NCI-H69 (cell line): Measurements from ENCODE around the gene VPS26B.
"Not testable (repeated sequence)": the region's sequence is repeated elsewhere in the genome, so short reads cannot be mapped to it uniquely, and the experiment has no call there.

Experiments used
- DNase-seq: peaks from one replicate; lab custom pipeline; 2025; lab: John Stamatoyannopoulos, UW

Gene VPS26B

DNA sequence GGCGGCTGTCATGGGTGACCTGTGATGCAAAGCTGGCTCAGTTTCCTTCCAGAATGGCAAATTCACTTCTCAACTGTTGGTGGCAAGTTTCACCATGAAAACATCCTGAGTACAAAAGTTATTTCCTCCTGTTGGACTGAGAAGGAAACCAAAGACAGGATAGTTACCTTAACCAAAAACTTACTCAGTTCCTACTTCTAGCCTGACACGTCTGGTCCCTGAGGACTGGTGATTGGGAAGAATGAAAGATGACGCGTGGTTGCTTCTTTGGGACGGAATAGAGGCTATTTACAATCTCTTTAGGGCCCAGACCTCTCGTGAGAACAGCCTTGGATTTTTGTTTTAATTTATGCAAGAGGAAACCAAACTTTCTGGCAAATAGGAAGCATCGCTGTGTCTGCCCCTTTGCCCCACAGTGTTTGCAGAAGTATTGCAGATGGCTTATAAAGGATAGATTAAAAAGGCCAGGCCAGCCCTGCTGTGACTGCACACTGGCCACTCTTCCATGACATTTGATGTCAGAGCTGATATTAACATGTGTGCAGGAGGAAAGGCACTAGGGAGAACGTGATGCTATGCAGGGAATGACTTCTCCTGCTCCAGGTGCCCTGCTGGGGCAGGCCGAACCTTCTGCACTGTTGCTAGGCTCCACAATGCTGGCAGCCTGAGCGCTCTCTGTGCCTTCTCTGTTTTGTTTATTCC, 7.6 kb downstream of the VPS26B start:
- no peak for DNase-seq

DNA sequence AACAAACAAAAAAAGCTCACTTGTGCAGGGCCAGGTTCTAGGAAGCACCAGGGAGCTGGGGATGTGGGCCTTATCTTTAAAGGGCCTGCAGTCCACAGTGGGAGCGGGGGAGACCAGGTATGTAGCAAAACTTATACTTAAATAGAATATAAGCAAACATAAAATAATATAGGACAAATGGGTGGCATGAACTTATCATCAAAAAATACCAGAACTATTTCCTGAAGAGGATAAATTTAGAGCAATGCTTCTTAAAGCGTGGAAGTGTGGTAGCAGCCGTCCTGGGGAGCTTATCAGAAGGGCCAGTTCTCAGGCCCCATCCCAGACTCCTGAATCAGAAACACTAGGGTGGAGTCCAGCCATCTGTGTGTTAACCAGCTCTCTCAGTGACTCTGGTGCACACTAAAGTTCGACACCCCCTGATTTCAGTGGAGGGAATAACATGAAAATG, 9.3 kb downstream of the VPS26B start:
- no peak for DNase-seq

DNA sequence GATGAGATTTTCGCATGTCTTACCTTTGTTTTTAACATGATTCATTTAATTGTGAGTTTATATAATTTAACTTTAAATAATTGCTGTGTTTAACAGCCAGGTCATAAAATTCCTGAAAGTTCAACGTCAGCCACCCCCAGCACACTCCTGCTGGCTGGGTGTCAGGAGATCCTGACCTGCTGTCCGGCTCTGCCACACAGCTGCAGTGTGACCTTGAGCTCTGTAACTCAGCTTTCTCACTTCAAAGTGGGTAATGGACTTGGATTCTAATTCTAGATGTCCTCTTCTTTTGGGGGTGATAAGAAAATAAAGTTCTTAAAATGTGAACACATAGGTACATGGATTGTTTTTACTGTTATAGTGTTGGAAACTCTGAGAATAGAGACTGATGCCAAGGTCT, 10.9 kb downstream of the VPS26B start:
- DNase-seq = no peak

DNA sequence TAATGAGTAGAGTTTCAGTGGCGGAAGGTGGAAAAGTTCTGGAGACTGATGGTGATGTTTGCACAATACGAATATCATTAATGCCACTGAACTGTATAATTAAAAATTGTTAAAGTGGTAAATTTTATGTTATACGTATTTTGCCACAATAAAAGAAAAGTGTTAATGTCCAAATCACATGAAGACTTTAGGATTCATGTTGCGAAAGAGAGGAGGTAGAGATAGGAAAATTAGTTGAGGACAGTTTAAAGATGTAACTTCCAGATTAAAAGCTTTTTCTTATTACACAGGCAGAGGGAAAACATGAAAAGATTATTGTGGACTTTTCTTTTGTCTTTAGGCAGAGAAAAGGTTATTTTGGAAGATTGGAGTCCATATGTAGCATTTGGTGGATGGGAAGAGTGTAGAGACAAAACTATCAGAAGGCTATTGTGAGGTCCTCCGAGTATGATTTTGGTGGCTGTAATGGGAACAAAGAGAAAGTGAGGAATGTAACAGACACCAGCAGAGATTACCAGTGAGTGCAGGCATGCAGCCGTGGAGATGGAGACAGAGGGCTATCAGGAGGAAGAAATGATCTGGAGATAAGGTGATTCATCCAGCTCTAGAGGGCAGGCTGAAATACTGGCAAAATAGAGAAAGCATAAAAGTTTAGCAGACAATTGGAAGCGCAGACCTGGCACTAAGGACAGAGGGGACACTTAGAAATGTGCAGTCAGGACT, 12.5 kb downstream of the VPS26B start:
- DNase-seq = no peak

DNA sequence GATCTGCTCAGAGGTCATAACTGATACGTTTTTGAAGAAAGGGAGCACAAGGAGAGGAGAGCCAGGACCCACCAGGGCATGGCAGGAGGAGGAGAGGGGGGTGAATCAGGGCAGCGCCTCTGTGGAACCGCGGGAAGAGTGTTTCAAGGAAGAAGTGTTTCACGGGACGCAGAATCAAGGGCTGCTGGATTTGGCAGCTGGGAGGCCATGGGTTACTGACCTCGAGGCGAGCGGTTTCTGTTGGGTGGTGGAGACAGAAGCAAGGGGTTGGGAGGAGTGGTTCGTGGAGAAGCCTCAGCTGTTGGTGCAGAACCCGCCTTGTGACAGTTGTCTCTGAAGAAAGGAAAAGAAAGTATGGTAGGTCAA, 13.1 kb downstream of the VPS26B start:
- no peak for DNase-seq

DNA sequence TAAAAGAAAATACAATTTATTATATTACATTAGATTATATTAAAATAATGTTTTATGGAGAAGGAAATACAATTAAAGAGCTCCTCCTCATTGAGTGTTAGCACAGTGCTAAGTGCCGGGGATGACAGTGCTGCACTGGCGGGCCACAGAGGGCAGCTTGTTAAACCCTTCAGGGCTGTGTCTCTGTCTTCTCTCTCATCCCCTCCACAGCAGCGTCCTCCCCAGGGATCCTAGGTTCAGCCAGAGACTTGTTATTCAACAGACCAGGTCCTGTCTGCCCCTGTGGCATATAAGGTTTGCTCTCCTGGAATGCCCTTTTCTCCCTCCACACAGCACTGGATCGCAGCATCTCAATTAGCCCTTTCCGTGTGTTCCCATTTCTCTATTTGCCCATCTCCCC, 14.5 kb downstream of the VPS26B start:
- DNase-seq = no peak

DNA sequence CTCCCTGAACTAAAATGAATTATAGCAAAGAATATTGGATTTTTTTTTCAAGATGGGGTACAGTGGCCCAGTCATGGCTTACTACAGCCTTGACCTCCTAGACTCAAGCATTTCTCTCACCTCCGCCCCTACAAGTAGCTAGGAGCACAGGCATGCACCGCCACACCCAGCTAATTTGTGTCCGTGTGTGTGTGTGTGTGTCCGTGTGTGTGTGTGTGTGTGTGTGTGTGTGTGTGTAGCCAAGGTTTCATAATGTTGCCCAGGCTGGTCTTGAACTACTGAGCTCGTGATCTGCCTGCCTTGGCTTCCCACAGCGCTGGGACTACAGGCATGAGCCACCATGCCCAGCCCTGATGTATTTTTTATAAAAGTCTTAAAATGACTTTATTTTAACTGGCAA, 16.1 kb downstream of the VPS26B start:
- DNase-seq = no peak

DNA sequence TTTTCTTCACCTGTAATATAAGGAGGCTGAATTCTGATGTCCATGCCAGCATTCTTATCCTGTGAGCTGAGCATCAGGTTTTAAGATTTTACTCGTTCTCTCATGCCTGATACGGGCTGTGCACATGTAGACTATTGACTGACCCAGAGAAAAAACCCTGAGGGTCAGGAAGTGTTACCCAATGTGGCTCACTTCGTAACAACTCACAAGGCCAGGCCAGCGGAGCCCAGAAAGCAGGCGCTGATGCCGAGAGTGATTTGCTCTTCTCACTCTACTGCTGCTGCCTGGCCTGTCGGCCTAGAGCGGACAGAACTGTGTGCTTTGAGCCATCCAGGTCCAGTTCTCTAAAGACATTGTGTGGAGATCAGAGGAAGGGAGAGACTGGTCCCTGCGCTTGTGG, 17.9 kb downstream of the VPS26B start:
- peak; percentile 60 for DNase-seq

DNA sequence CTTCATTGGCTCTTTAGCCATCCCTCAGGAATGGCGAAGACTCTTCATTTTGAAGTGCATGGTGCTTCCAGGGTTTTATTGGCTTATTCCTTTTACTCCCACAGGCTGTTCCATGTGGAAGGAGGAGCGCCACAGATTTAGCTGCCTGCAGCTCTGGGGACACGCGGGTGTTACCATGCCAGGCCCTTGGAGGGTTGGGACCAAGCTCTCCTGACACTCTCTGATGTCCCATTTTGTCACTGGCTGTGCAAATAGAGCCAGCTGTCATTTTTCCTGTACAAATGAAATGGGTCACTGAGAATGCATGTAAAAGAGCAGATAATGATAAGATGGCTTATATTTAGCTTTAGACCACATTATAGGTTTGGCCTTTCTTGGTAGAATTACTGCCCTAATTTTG, 19.4 kb downstream of the VPS26B start:
- DNase-seq = peak; percentile 79

DNA sequence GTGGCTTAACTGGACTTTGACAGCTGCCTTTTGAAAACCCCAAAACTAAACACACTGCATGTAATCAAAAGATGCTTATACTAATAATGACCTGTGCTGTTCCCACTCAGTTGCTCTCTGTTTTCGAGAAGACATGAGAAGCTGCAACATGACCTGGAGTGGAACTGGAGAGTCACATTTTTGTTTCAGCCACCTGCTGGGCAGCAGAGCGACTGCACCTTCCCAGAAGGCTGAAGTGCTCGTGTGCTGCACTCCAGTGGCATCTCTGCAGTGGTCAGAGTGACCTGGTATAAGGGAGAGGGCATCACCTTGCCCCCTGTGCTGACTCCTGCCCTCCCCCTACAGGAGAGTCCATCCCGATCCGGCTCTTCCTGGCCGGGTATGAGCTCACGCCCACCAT, 20.1 kb downstream of the VPS26B start:
- peak; percentile 15 for DNase-seq

DNA sequence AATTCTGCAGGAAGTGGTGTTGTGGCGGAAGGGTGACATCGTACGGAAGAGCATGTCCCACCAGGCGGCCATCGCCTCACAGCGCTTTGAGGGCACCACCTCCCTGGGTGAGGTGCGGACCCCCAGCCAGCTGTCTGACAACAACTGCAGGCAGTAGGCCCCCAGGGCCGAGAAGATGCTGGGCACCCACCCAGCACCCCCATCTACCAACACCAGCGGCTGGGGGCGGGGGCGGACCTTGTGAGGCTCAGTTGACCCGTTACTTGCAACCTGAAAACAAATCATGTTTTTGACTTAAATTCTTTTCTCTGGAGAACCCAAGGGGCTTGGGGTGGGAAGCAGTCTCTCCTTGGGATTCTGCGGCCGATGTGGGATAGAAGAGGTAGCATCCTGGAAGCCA, 21.0 kb downstream of the VPS26B start:
- no peak for DNase-seq

DNA sequence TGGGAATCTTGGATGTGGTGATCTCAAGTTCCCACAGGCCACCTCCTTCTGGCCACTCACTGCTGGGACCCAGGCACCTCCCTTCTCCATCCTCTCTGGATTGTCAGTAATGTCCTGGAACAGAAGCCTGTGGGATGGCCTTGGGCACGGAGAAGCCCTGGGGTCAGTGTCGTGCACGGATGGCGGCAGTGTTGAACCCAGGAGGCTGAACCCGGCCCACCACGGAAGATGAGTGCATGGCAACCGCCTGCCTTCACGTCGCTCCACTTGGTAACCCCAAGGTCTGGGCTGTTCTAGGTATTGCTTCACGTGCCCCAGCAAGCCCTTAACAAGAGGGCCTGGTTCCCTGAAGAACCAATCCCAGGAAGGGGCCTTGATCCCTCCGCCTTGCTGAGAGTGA, 21.6 kb downstream of the VPS26B start:
- DNase-seq = no peak

DNA sequence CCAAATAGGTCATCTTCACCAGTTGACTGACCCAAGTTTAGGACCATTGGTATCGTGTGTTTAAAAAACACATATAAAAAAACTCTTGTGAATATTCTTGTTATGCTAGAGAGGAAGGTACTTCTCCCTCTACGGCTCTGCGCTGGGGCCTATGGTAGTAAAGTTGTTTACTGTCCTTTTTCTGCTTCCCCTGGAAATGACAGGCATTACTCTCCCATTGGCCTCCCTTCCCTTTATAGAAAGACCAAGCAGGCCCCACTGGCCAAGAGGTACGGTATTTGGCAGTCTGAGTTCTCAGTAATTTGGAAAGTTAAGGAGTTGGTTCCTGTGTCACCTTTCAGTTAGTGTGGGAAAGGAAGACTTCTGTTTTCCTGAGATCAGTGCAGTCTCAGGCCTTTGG, 22.2 kb downstream of the VPS26B start:
- DNase-seq = no peak

DNA sequence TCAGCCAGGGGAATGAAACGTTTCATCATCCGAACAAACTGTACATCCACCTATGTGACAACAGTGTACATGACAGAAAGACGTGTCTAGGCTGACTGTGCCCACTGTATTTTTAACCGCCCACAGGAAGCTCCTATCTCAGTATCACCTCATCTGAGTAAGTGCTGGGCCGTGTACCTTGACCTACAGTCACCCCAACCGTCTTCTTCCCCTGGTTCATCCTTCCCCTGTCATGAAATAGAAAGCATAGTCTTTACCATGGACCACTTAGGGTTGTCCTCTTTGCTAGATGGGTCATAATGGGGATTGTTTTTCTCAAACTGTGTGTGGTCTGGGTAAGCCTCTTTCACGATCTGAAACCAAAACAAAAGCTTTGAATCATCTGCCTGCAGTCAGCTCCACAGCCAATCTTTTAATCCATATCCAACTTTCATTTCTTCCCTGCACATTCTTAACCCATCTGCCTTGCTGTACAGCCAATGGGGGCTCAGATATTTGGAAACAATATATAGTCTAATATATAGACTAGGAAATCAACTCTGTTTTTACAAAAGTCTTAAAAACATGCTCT, 24.5 kb downstream of the VPS26B start:
- no peak for DNase-seq

DNA sequence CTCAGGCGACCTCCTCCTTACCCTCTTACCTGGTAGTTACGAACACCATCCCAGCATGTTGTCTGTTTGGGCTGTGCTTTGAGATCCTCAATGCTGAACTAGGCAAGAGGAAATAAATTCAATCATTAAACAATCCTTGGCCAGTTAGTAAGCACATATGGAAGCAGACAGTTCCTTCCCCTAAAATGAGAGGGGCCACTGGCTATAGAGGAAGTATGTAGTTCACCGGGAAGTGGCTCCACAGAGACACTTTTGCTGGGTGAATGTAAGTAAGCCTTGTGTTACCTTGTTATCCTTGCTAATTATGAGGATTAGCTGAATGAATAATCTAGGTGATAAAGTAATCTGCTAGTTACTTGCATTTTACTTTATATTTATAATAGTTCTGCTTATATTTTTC, 25.8 kb downstream of the VPS26B start:
- DNase-seq = no peak

DNA sequence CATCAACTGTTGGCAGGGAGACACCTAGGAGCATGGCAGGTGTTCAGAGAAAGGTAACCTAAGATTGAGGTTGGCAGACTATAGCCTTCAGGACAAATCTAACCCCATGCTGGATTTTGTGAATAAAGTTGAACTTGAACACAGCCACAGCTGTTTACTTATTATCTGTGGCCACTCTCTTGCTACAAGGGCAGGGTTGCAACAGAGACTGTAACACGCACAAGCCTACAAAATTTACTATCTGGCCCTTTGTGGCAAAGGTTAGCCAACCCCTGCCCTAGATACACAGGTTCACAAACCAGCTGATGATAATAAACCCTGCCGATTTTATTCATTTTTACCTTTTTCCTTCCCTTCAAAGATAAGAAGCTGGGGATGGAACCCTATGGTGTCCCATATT, 26.2 kb downstream of the VPS26B start:
- DNase-seq = no peak

DNA sequence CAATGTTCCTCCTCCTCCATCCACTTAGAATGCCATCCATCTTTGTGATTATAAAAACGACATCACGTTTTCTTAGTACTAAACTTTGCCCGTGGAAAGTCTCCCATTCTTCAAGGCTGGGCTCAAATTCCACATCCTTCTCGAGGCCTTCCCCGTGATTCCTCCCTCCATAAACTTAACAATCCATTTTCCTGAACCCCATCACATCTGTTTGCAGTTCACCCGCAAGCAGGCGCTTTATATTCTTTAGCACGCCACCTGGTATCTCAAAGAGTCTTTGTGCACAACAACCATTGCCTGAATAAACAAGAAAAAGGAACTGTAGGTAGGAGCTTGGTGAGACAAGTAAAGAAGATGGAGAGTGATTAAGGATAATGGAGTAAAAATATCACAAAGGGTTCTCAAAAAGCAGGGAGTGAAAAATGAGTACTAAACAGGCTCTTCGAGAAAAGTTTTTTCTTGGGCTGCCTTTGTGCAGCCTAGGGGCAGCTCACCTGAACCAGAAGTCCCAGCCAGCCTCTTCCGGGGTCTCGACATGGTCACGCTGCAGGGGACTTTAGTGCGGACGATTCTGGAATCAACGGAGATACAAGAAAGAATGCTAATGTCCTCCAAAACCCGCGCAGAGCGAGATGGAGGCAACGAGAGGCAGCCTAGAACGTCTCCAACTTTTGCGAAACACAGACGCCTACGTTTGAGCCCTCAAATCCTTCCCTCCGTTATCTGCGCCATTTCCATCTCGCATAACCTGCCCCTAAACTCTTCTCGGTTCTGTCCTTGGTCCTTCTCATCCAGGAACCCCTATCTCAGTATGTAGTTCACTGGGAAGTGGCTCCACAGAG, 28.1 kb downstream of the VPS26B start:
- DNase-seq = peak; percentile 84

DNA sequence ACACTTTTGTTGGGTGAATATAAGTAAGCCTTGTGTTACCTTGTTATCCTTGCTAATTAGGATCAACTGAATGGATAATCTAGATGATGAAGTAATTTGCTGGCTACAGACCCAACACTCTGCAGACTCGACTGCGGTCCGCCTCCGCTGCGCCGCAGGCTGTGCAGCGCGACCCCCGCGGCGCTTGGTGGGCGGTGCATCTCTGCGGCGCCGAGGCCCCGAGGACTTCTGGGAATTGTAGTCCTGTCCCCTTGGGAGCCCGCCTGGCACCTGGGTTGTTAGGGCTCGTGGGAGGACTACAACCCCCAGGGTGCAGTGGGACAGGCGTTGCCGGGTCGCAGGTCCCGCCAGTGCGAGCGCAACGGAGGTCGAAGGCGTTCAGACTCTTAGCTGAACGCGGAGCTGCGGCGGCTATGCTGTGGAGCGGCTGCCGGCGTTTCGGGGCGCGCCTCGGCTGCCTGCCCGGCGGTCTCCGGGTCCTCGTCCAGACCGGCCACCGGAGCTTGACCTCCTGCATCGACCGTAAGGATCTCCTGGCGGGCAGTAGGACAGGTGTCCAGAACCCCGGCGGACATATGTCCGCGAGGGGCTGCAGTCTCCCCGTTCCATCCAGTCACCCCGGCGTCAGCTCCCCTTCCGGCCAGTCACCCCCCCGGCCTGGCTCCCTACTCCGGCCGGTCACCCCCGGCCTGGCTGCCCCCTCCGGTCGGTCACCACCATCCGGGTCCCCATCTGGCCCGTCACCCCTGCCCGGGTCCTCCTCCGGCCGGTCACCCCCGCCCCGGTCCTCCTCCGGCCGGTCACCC, 28.9 kb downstream of the VPS26B start, which contains the start of the genes ACAD8 and THYN1:
TSS of gene ACAD8 (plus strand) at position 381 of the 806 bp plus-strand sequence. CDS start at position 414, 33 bp downstream.
TSS of gene THYN1 (minus strand) at position 165 of the 806 bp plus-strand sequence. CDS start 470 bp downstream, outside the sequence.
- peak; percentile 99 for DNase-seq

DNA sequence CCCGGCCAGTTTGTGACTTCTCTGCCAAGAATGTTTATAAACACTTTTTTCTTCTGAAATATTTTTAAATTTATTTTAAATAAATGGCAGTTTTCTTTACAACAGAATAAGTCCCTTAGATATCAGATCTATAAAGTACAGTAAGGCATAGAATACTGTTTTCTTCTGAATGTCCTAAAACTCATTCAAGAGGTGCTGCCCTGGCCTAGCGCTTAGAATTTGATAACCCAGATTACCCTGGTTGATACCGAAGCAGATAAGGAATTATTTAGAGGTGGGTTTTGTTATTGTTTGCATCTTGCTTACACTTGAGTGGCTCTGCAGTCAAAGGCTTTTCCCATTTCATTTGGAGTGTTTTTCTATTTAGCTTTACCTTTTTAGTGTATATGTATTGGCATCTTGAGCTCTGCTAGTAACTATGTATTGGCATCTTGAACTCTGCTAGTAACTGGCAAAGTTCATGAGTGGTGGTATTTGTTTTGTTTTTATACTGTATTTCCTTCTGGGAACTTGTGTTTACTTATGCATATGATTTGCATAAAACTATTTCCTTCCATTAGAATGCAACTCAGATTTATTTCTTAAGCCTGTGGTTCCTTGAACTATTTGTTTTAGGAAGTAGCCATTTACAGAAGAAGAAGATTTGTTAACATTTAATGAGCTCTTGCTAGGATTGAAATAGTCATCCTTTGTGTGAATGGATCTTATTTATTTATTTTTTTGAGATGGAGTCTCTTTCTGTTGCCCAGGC, 30.1 kb downstream of the VPS26B start:
- no peak for DNase-seq

DNA sequence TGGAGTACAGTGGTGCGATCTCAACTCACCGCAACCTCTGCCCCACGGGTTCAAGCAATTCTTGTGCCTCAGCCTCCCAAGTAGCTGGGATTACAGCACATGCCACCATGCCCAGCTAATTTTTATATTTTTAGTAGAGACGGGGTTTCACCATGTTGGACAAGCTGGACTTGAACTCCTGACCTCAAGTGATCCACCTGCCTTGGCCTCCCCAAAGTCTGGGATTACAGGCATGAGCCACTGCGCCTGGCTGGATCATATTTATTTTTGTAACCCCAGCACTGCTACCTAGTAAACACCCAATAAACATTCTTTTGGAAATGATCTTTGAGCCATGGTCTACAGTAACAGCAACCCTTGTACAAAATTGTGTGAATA, 30.7 kb downstream of the VPS26B start:
- DNase-seq = not testable (repeated sequence)

DNA sequence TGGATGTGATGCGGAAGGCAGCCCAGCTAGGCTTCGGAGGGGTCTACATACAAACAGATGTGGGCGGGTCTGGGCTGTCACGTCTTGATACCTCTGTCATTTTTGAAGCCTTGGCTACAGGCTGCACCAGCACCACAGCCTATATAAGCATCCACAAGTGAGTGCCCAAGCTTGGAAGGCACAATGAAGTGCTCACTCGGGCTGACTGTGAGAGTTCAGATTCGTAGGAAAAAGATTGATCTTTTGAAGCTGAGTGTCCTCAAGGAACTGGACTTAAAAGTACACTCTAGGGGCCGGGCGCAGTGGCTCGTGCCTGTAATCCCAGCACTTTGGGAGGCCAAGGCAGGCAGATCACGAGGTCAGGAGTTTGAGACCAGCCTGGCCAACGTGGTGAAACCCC, 32.6 kb downstream of the VPS26B start:
- no peak for DNase-seq
